HEK293 (cell line): ENCODE data around the gene CLEC16A.

Experiments
- CTCF ChIA-PET: fragments of 350-600 bp; formaldehyde crosslinking; extraction: SDS; loops from one replicate; lab custom pipeline; 2021; ENCODE audit warnings: antibody characterized with exemption; lab: Yijun Ruan, JAX
- POLR2A ChIA-PET: fragments of 300-600 bp; formaldehyde crosslinking; extraction: SDS; loops from one replicate; lab custom pipeline; 2020; ENCODE audit warnings: antibody characterized with exemption, inconsistent platforms; lab: Yijun Ruan, JAX
- H3K27ac ChIP-seq: fragments of 200-500 bp; sonication (Bioruptor generic); 2 replicates; pipeline ENCODE4 v1.5.1; 2014; ENCODE audit warnings: low read depth, low read length, control low read depth, inconsistent platforms; ENCODE audit errors: extremely low read depth
- H3K36me3 ChIP-seq, 2 experiments: fragments of 200-500 bp in 1 of 2; sonication (Bioruptor generic) in 1 of 2; 1 replicate in 1 of 2; 2 replicates in 1 of 2; pipeline ENCODE4 v1.5.1; 2014 to 2017; ENCODE audit warnings: inconsistent platforms in 2 of 2, low read length in 2 of 2; ENCODE audit not compliant: control insufficient read depth in 2 of 2, insufficient read depth in 1 of 2
- H3K4me1 ChIP-seq: fragments of 200-500 bp; sonication (Bioruptor generic); 2 replicates; pipeline ENCODE4 v1.5.1; 2014; ENCODE audit warnings: mild to moderate bottlenecking, low read length, inconsistent platforms; ENCODE audit not compliant: control insufficient read depth, insufficient read depth
- H3K4me3 ChIP-seq: 2 replicates; pipeline ENCODE4 v1.5.1; 2011; ENCODE audit warnings: low read depth, mild to moderate bottlenecking, control low read depth, low read length, moderate library complexity
- H3K9me3 ChIP-seq: fragments of 200-500 bp; sonication (Bioruptor generic); 2 replicates; pipeline ENCODE4 v1.5.1; 2014; ENCODE audit warnings: low read depth, low read length, inconsistent platforms; ENCODE audit not compliant: control insufficient read depth, insufficient read depth
- ATF2 ChIP-seq: fragments of 450-650 bp; formaldehyde crosslinking; IDR thresholded peaks from 2 replicates; pipeline ENCODE4 v1.5.1; 2016; ENCODE audit warnings: missing biosample characterization, missing genetic modification characterization, low read depth
- BCL11B ChIP-seq: fragments of 450-650 bp; formaldehyde crosslinking; IDR thresholded peaks from 2 replicates; pipeline ENCODE4 v1.5.1; 2016; ENCODE audit warnings: low read depth, missing biosample characterization, missing genetic modification characterization
- KLF10 ChIP-seq: fragments of 450-650 bp; IDR thresholded peaks from 2 replicates; pipeline ENCODE4 v1.5.1; 2018; ENCODE audit warnings: missing biosample characterization, mild to moderate bottlenecking, missing genetic modification characterization
- KLF16 ChIP-seq: fragments of 450-650 bp; formaldehyde crosslinking; IDR thresholded peaks from 2 replicates; pipeline ENCODE4 v1.5.1; 2017; ENCODE audit warnings: missing biosample characterization, missing genetic modification characterization
- PBX3 ChIP-seq: sonication (generic); formaldehyde crosslinking; IDR thresholded peaks from 2 replicates; pipeline ENCODE4 v1.8.1; 2022; ENCODE audit warnings: mild to moderate bottlenecking, moderate library complexity, missing genetic modification reagents
- PRDM1 ChIP-seq: fragments of 450-650 bp; formaldehyde crosslinking; IDR thresholded peaks from 2 replicates; pipeline ENCODE4; 2016; ENCODE audit warnings: missing biosample characterization, missing genetic modification characterization
- REPIN1 ChIP-seq: fragments of 450-650 bp; formaldehyde crosslinking; IDR thresholded peaks from 2 replicates; pipeline ENCODE4 v1.5.1; 2017; ENCODE audit warnings: missing biosample characterization, missing genetic modification characterization, low read depth
- SETDB1 ChIP-seq: IDR thresholded peaks from one replicate; pipeline ENCODE4 v1.6.1; 2017; ENCODE audit warnings: mild to moderate bottlenecking, low read length, moderate library complexity, mixed read lengths; ENCODE audit not compliant: insufficient read length
- TCF7L2 ChIP-seq: IDR thresholded peaks from 2 replicates; pipeline ENCODE4 v1.6.1; 2011; ENCODE audit warnings: low read depth, mild to moderate bottlenecking, inconsistent platforms, low read length, moderate library complexity, borderline replicate concordance
- TRIM28 ChIP-seq: IDR thresholded peaks from 2 replicates; pipeline ENCODE4 v1.6.1; 2011; ENCODE audit warnings: low read length, control low read depth, borderline replicate concordance
- ZBTB8A ChIP-seq: fragments of 450-650 bp; formaldehyde crosslinking; IDR thresholded peaks from 2 replicates; pipeline ENCODE4 v1.5.1; 2016; ENCODE audit warnings: missing biosample characterization, missing genetic modification characterization
- ZNF157 ChIP-seq: fragments of 450-650 bp; formaldehyde crosslinking; IDR thresholded peaks from 2 replicates; pipeline ENCODE4 v1.5.1; 2016; ENCODE audit warnings: missing biosample characterization, missing genetic modification characterization
- ZNF169 ChIP-seq: fragments of 450-650 bp; formaldehyde crosslinking; IDR thresholded peaks from 2 replicates; pipeline ENCODE4 v1.5.1; 2016; ENCODE audit warnings: missing biosample characterization, missing genetic modification characterization
- ZNF174 ChIP-seq: fragments of 450-650 bp; formaldehyde crosslinking; IDR thresholded peaks from 2 replicates; pipeline ENCODE4 v1.5.0; 2017; ENCODE audit warnings: missing biosample characterization, mild to moderate bottlenecking, missing genetic modification characterization
- ZNF302 ChIP-seq: fragments of 450-650 bp; formaldehyde crosslinking; IDR thresholded peaks from 2 replicates; pipeline ENCODE4 v1.5.1; 2016; ENCODE audit warnings: missing biosample characterization, missing genetic modification characterization, low read depth
- ZNF366 ChIP-seq: fragments of 450-650 bp; formaldehyde crosslinking; conservative IDR thresholded peaks from 2 replicates; pipeline ENCODE4 v1.5.1; 2016; ENCODE audit warnings: missing biosample characterization, missing genetic modification characterization
- ZNF394 ChIP-seq: fragments of 450-650 bp; formaldehyde crosslinking; IDR thresholded peaks from 2 replicates; pipeline ENCODE4 v1.5.1; 2016; ENCODE audit warnings: missing biosample characterization, missing genetic modification characterization, mild to moderate bottlenecking, moderate library complexity, borderline replicate concordance
- ZNF398 ChIP-seq: fragments of 450-650 bp; formaldehyde crosslinking; IDR thresholded peaks from 2 replicates; pipeline ENCODE4 v1.5.1; 2017; ENCODE audit warnings: missing biosample characterization, missing genetic modification characterization
- ZNF660 ChIP-seq: fragments of 450-650 bp; IDR thresholded peaks from 2 replicates; pipeline ENCODE4 v1.5.1; 2018; ENCODE audit warnings: missing biosample characterization, mild to moderate bottlenecking, missing genetic modification characterization
- ZNF792 ChIP-seq: fragments of 450-650 bp; formaldehyde crosslinking; IDR thresholded peaks from 2 replicates; pipeline ENCODE4 v1.5.1; 2016; ENCODE audit warnings: missing biosample characterization, missing genetic modification characterization
- ZNF843 ChIP-seq: fragments of 450-650 bp; formaldehyde crosslinking; IDR thresholded peaks from 2 replicates; pipeline ENCODE4 v1.5.1; 2016; ENCODE audit warnings: missing biosample characterization, missing genetic modification characterization
- ZSCAN23 ChIP-seq: fragments of 450-650 bp; formaldehyde crosslinking; IDR thresholded peaks from 2 replicates; pipeline ENCODE4 v1.5.1; 2016; ENCODE audit warnings: missing biosample characterization, missing genetic modification characterization

Gene CLEC16A

GRCh38 chr16:11064202-11064540 lies 119.8 kb downstream of the CLEC16A start (continued):
- TF ChIP-seq PBX3 (CRISPR knock-in tag) (no peak), BCL11B (tag by site-specific recombination) (no peak)

GRCh38 chr16:11064851-11065250 lies 120.5 kb downstream of the CLEC16A start:
- Histone ChIP-seq H3K9me3 (no peaks in the 10 kb centered on the region), H3K27ac (no peak overlapping the region), H3K4me1 (no peaks in the 10 kb centered on the region), H3K36me3 (peaks cover 0 to 34% of the 10 kb centered on the region in 2 experiments; a peak in 2 of 3 replicates), H3K4me3 (no peak overlapping the region)
- ChIA-PET CTCF (interaction anchor here (1.2 kb wide), 1 partner anchor 7 kb away, joined by 3 read pairs; no protein-coding TSS in a partner anchor), POLR2A (no interaction called here)
- TF ChIP-seq ZNF660 (tag by site-specific recombination), result no peak
- TF ChIP-seq ZSCAN23 (tag by site-specific recombination), result no peak
- no peak for TF ChIP-seq ZNF157
- TF ChIP-seq ATF2, result no peak
- no peak for TF ChIP-seq KLF16 (tag by site-specific recombination)
- TF ChIP-seq ZNF394, result no peak
- no peak for TF ChIP-seq ZBTB8A (tag by site-specific recombination)
- TF ChIP-seq PRDM1 (tag by site-specific recombination), result no peak
- no peak for TF ChIP-seq ZNF302 (tag by site-specific recombination)
- TF ChIP-seq SETDB1, result no peak
- TF ChIP-seq ZNF366 (tag by site-specific recombination), result no peak
- no peak for TF ChIP-seq ZNF169 (tag by site-specific recombination)
- TF ChIP-seq KLF10 (tag by site-specific recombination), result no peak
- TF ChIP-seq TCF7L2, result no peak

- Histone ChIP-seq H3K27ac (no peak overlapping the region), H3K4me3 (no peak overlapping the region), H3K36me3 (peaks cover 0 to 20% of the 10 kb centered on the region in 2 experiments; a peak in 2 of 3 replicates), H3K9me3 (no peaks in the 10 kb centered on the region), H3K4me1 (no peaks in the 10 kb centered on the region)
- ChIA-PET POLR2A (no interaction called here), CTCF (no interaction called here)
- no peak for TF ChIP-seq REPIN1 (tag by site-specific recombination)
- no peak for TF ChIP-seq ZNF843 (tag by site-specific recombination)
- TF ChIP-seq ZNF792 (tag by site-specific recombination), result no peak
- no peak for TF ChIP-seq TRIM28
- no peak for TF ChIP-seq ZNF174
- no peak for TF ChIP-seq ZNF398 (tag by site-specific recombination)
Measured at GRCh38 chr16:11066261-11066870, 122.0 kb downstream of the CLEC16A start.
